ENCODE results near the gene HRCT1.

DNA sequence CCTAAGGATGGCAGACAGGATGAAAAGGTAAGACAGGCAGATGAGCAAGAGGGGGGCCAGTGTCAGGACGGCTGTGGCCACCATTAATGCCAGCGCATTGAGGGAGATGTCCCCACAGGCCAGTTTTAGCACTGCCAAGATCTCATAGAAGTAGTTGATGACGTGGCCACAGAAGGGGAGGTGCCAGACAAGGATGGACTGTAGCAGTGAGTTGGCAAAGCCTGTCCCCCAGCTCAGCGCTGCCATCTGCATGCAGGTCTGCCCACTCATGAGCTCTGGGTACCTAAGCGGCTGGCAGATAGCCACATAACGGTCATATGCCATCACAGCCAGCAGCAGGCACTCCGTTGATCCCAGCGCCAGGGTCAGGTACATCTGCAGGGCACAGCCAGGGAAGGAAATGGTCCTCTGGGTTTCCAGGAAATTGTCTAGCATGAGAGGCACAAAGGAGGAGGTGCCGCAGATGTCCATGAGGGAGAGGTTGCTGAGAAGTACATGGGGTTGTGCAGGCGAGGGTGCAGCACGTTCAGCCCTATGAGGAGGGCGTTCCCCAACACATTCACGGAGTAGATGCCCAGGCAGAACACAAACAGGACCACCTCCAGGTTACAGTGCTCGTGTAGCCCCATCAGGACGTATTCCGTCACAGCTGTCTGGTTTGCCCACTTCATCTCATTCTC lies 46.6 kb upstream of the HRCT1 start:
- TF ChIP-seq CTCF (conservative IDR thresholded peaks at IDR 0.05; ENCODE audit: low read depth in 2 of 2), result peak in 1 of 2 experiments; percentile 25; a peak in 2 of 4 replicates
- no peak for TF ChIP-seq EZH2 (IDR thresholded peaks at IDR 0.05; ENCODE audit: low read depth, unreplicated experiment)
- TF ChIP-seq POLR2AphosphoS5 (IDR thresholded peaks at IDR 0.05; ENCODE audit: low read depth), result no peak
- no peak for TF ChIP-seq CREB1 (CRISPR knock-in tag; IDR thresholded peaks at IDR 0.05; ENCODE audit: low read depth)
- no peak for TF ChIP-seq EZH2phosphoT487 (IDR thresholded peaks at IDR 0.05; ENCODE audit: unreplicated experiment)
- no peak for TF ChIP-seq JUNB (IDR thresholded peaks at IDR 0.05; ENCODE audit: unreplicated experiment)
- TF ChIP-seq, protein P1, sequence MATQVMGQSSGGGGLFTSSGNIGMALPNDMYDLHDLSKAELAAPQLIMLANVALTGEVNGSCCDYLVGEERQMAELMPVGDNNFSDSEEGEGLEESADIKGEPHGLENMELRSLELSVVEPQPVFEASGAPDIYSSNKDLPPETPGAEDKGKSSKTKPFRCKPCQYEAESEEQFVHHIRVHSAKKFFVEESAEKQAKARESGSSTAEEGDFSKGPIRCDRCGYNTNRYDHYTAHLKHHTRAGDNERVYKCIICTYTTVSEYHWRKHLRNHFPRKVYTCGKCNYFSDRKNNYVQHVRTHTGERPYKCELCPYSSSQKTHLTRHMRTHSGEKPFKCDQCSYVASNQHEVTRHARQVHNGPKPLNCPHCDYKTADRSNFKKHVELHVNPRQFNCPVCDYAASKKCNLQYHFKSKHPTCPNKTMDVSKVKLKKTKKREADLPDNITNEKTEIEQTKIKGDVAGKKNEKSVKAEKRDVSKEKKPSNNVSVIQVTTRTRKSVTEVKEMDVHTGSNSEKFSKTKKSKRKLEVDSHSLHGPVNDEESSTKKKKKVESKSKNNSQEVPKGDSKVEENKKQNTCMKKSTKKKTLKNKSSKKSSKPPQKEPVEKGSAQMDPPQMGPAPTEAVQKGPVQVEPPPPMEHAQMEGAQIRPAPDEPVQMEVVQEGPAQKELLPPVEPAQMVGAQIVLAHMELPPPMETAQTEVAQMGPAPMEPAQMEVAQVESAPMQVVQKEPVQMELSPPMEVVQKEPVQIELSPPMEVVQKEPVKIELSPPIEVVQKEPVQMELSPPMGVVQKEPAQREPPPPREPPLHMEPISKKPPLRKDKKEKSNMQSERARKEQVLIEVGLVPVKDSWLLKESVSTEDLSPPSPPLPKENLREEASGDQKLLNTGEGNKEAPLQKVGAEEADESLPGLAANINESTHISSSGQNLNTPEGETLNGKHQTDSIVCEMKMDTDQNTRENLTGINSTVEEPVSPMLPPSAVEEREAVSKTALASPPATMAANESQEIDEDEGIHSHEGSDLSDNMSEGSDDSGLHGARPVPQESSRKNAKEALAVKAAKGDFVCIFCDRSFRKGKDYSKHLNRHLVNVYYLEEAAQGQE (IDR thresholded peaks at IDR 0.05; ENCODE audit: unreplicated experiment), result no peak
- no peak for TF ChIP-seq STAT1 (IDR thresholded peaks at IDR 0.05; ENCODE audit: unreplicated experiment)
- TF ChIP-seq NANOG (IDR thresholded peaks at IDR 0.05; ENCODE audit: borderline replicate concordance), result no peak
- TF ChIP-seq, protein P2, sequence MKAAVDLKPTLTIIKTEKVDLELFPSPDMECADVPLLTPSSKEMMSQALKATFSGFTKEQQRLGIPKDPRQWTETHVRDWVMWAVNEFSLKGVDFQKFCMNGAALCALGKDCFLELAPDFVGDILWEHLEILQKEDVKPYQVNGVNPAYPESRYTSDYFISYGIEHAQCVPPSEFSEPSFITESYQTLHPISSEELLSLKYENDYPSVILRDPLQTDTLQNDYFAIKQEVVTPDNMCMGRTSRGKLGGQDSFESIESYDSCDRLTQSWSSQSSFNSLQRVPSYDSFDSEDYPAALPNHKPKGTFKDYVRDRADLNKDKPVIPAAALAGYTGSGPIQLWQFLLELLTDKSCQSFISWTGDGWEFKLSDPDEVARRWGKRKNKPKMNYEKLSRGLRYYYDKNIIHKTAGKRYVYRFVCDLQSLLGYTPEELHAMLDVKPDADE (IDR thresholded peaks at IDR 0.05), result no peak
- TF ChIP-seq ZNF331 (CRISPR knock-in tag; IDR thresholded peaks at IDR 0.05; ENCODE audit: low read depth), result no peak
- no peak for TF ChIP-seq ZNF114 (CRISPR knock-in tag; IDR thresholded peaks at IDR 0.05)
